Naive thymus-derived CD4-positive, alpha-beta T cell (primary cell): Measurements from ENCODE around the gene MFSD2A. TPM values are rescaled to one million over a fixed set of nuclear protein-coding genes. Genes with fewer than 3 reads are reported as not detected.

Experiments used
- ATAC-seq: fragments of 150-1000 bp; cut with Tn5 transposase; 2 replicates; pipeline ENCODE4 v1.10.0; 2021; ENCODE audit warnings: mild to moderate bottlenecking, moderate library complexity
- CTCF ChIA-PET: fragments of 350-600 bp; sonication (Branson Sonifier 250); formaldehyde crosslinking; loops from one replicate; lab custom pipeline; 2021; ENCODE audit warnings: antibody characterized with exemption; lab: Charles Lee
- POLR2A ChIA-PET: fragments of 350-600 bp; sonication (Branson Sonifier 250); formaldehyde crosslinking; loops from one replicate; lab custom pipeline; 2021; ENCODE audit warnings: antibody characterized with exemption, inconsistent platforms; lab: Charles Lee
- DNase-seq, 9 donors: peaks; one replicate each; pipeline versions ENCODE4 v3.0.0 to v3.0.0-alpha.2; 2020 to 2022; ENCODE audit warnings: mixed read lengths in 1 of 9
- H3K27ac ChIP-seq: one replicate; pipeline ENCODE4 v1.7.0; 2013; ENCODE audit warnings: mild to moderate bottlenecking, low read depth, low read length, moderate library complexity
- H3K27me3 ChIP-seq, 2 donors: one replicate each; pipeline ENCODE4 v1.7.0; 2013; ENCODE audit warnings: low read length in 2 of 2, mild to moderate bottlenecking in 2 of 2, moderate library complexity in 2 of 2; ENCODE audit not compliant: control insufficient read depth in 2 of 2, insufficient read depth in 2 of 2
- H3K36me3 ChIP-seq, 3 experiments: 1 replicate in 2 of 3; 2 replicates in 1 of 3; pipeline ENCODE4 v1.7.0; 2013; ENCODE audit warnings: low read length in 3 of 3, mild to moderate bottlenecking in 3 of 3, moderate library complexity in 1 of 3; ENCODE audit not compliant: insufficient read depth in 3 of 3, control insufficient read depth in 2 of 3
- H3K4me1 ChIP-seq, 2 donors: one replicate each; pipeline ENCODE4 v1.7.0; 2013; ENCODE audit warnings: low read length in 2 of 2, mild to moderate bottlenecking in 2 of 2, moderate library complexity in 1 of 2; ENCODE audit not compliant: control insufficient read depth in 2 of 2, insufficient read depth in 2 of 2
- H3K4me3 ChIP-seq: 2 replicates; pipeline ENCODE4 v1.7.0; 2013; ENCODE audit warnings: mild to moderate bottlenecking, low read length
- H3K9me3 ChIP-seq, 3 experiments: 1 replicate in 2 of 3; 2 replicates in 1 of 3; pipeline ENCODE4 v1.7.0; 2013; ENCODE audit warnings: low read length in 3 of 3; ENCODE audit not compliant: control insufficient read depth in 2 of 3
- H3K27ac Mint-ChIP-seq, 9 donors: one replicate each; pipeline ENCODE4 v1.8.0; 2020 to 2022; ENCODE audit warnings: mixed read lengths in 9 of 9, mild to moderate bottlenecking in 8 of 9, moderate library complexity in 5 of 9, inconsistent platforms in 2 of 9
- H3K27me3 Mint-ChIP-seq, 5 donors: one replicate each; pipeline ENCODE4 v1.8.0; 2021 to 2022; ENCODE audit warnings: mixed read lengths in 5 of 5, mild to moderate bottlenecking in 1 of 5
- H3K36me3 Mint-ChIP-seq, 5 donors: one replicate each; pipeline ENCODE4 v1.8.0; 2020 to 2022; ENCODE audit warnings: mixed read lengths in 5 of 5, mild to moderate bottlenecking in 3 of 5, inconsistent platforms in 1 of 5
- H3K4me1 Mint-ChIP-seq, 7 donors: one replicate each; pipeline ENCODE4 v1.8.0; 2020 to 2022; ENCODE audit warnings: mixed read lengths in 7 of 7, mild to moderate bottlenecking in 3 of 7, inconsistent platforms in 1 of 7
- H3K4me3 Mint-ChIP-seq, 10 donors: one replicate each; pipeline ENCODE4 v1.8.0; 2020 to 2022; ENCODE audit warnings: mild to moderate bottlenecking in 10 of 10, mixed read lengths in 10 of 10, moderate library complexity in 6 of 10, inconsistent platforms in 2 of 10
- H3K9me3 Mint-ChIP-seq, 11 donors: one replicate each; pipeline ENCODE4 v1.8.0; 2020 to 2022; ENCODE audit warnings: mixed read lengths in 11 of 11, mild to moderate bottlenecking in 4 of 11, inconsistent platforms in 1 of 11, moderate library complexity in 1 of 11
- intact Hi-C, 2 donors: fragments of 100-400 bp; cut with micrococcal nuclease; formaldehyde crosslinking; loops; one replicate each; pipeline ENCODE4 v1.15.1; 2023
- polyA plus RNA-seq, 2 donors: library from polyadenylated mRNA; unstranded; fragments of 300-500 nt; fragmentation: Illumina TruSeq; gene quantifications; one replicate each; pipeline ENCODE4 v1.2.3, GENCODE V29; 2021
- total RNA-seq, 6 experiments: library from RNA in 5 of 6; stranded (reverse) in 5 of 6; gene quantifications; 1 replicate in 5 of 6; 2 replicates in 1 of 6; pipeline ENCODE4 v1.2.3 and lab custom pipeline; 2021 to 2026

Gene MFSD2A
- total and polyA plus RNA-seq, 7 experiments from 2014 or later, result 0.14 to 8.7 (median 1.9) TPM

DNA sequence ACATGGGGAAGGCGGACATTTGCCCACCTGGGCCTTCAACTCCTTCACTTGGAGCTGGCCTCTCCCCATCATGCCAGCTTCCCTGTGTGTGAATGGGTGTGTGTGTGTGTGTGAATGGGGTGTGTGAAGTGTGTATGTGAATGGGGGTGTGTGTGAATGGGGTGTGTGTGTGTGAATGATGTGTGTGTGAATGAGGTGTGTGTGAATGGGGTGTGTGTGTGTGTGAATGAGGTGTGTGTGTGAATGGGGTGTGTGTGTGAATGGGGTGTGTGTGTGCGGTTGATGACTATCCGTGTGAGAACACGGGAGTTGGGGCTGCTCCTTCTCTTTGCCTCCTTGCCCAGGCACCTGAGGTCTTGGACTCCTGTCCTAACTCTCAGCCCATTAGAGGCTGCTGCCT lies 9.6 kb downstream of the MFSD2A start:
- no peak for DNase-seq
- Histone ChIP-seq H3K36me3 (no peaks in the 10 kb centered on the region), H3K27ac (no peak overlapping the region), H3K9me3 (no peaks in the 10 kb centered on the region), H3K4me3 (no peak overlapping the region), H3K27me3 (no peaks in the 10 kb centered on the region), H3K4me1 (peaks cover 0 to 4% of the 10 kb centered on the region in 2 donors)
- ChIA-PET CTCF (interaction anchor here (0.6 kb wide), 1 partner anchor 68 kb away, joined by 3 read pairs; no protein-coding TSS in a partner anchor), POLR2A (no interaction called here)
- Mint-ChIP-seq H3K27me3 (no peaks in the 10 kb centered on the region), H3K9me3 (no peaks in the 10 kb centered on the region), H3K36me3 (no peaks in the 10 kb centered on the region), H3K4me3 (no peak overlapping the region), H3K4me1 (peaks cover 0 to 15% (median 12%) of the 10 kb centered on the region in 7 donors), H3K27ac (no peak overlapping the region)
- intact Hi-C loops, result no loop called here
- no peak for ATAC-seq

- H3K27ac Mint-ChIP-seq, result no peak overlapping the region
- Histone ChIP-seq H3K27me3 (no peaks in the 10 kb centered on the region), H3K4me1 (peaks cover 0 to 4% of the 10 kb centered on the region in 2 donors), H3K36me3 (no peaks in the 10 kb centered on the region), H3K27ac (no peak overlapping the region), H3K9me3 (no peaks in the 10 kb centered on the region), H3K4me3 (no peak overlapping the region)
- H3K27me3 Mint-ChIP-seq, result no peaks in the 10 kb centered on the region
- intact Hi-C loops, result no loop called here
- peaks cover 0 to 11% (median 9%) of the 10 kb centered on the region in 7 donors for H3K4me1 Mint-ChIP-seq
- DNase-seq (no peak), ATAC-seq (no peak)
- POLR2A ChIA-PET, result no interaction called here
- H3K4me3 Mint-ChIP-seq, result no peak overlapping the region
- CTCF ChIA-PET, result interaction anchor here (0.6 kb wide), 1 partner anchor 67 kb away, joined by 3 read pairs; no protein-coding TSS in a partner anchor
- H3K9me3 Mint-ChIP-seq, result no peaks in the 10 kb centered on the region
- no peaks in the 10 kb centered on the region for H3K36me3 Mint-ChIP-seq
Observed at GRCh38 chr1:39965044-39965443, 10.1 kb downstream of the MFSD2A start.

DNA sequence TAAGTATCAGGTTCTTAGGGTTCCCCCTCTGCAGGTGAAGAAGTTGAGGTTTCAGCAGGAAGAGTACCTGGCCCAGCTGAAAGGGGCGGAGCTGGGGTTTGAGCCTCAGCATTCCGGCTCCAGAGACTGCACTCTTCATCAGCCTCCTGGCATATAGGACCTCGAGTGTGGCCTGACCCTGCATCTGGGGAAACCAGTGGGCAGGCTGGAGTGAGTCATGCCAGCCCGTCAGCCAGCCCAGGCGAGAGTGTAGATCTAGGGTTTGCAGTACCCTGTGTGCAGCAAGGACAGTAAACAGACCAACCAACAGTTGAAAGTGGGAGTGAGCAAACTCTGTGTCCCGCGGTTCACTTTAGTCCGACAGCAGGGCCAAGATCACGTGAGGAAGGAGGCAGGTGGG lies 14.1 kb downstream of the MFSD2A start:
- Mint-ChIP-seq H3K36me3 (no peaks in the 10 kb centered on the region), H3K27ac (peak overlapping the region in 1 of 9 donors; percentile 7), H3K9me3 (no peaks in the 10 kb centered on the region), H3K4me1 (peaks cover 4 to 6% (median 5%) of the 10 kb centered on the region in 7 donors), H3K4me3 (no peak overlapping the region), H3K27me3 (no peaks in the 10 kb centered on the region)
- ChIA-PET POLR2A (no interaction called here), CTCF (interaction anchor here (1.0 kb wide), 1 partner anchor 36 kb away, joined by 4 read pairs; no protein-coding TSS in a partner anchor)
- no peak for ATAC-seq
- Histone ChIP-seq H3K4me1 (no peaks in the 10 kb centered on the region), H3K9me3 (no peaks in the 10 kb centered on the region), H3K4me3 (no peak overlapping the region), H3K27ac (no peak overlapping the region), H3K36me3 (no peaks in the 10 kb centered on the region), H3K27me3 (no peaks in the 10 kb centered on the region)
- intact Hi-C loops, result no loop called here
- DNase-seq, result no peak

DNA sequence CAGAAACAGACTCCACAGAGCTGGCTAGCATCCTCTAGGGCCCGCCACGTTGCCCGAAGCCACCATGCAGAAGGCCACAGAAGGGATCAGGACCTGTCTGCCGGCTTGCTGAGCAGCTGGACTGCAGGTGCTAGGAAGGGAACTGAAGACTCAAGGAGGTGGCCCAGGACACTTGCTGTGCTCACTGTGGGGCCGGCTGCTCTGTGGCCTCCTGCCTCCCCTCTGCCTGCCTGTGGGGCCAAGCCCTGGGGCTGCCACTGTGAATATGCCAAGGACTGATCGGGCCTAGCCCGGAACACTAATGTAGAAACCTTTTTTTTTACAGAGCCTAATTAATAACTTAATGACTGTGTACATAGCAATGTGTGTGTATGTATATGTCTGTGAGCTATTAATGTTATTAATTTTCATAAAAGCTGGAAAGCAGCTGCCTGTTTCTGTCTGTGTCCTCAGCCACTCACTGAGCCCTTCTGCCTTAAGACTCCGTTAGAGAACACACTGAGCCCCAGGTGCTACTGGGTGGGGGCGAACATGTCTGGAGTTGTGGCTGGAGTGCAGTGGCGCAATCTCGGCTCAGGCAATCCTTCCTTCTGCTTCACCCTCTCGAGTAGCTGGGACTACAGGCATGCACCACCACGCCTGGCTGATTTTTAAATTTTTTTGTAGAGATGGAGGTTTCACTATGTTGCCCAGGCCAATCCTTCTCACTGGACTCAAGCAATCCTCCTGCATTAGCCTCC lies 14.8 kb downstream of the MFSD2A start:
- intact Hi-C loops, result no loop called here
- Histone ChIP-seq H3K36me3 (no peaks in the 10 kb centered on the region), H3K27me3 (no peaks in the 10 kb centered on the region), H3K4me1 (no peaks in the 10 kb centered on the region), H3K4me3 (no peak overlapping the region), H3K27ac (no peak overlapping the region), H3K9me3 (no peaks in the 10 kb centered on the region)
- DNase-seq (no peak), ATAC-seq (no peak)
- Mint-ChIP-seq H3K4me1 (peaks cover 4 to 6% (median 5%) of the 10 kb centered on the region in 7 donors), H3K27ac (no peak overlapping the region), H3K9me3 (no peaks in the 10 kb centered on the region), H3K27me3 (no peaks in the 10 kb centered on the region), H3K4me3 (no peak overlapping the region), H3K36me3 (no peaks in the 10 kb centered on the region)
- ChIA-PET POLR2A (no interaction called here), CTCF (interaction anchor here (1.0 to 1.5 kb wide), 2 partner anchors 37 to 62 kb away, joined by 3 to 4 read pairs; no protein-coding TSS in a partner anchor)

- H3K4me3 Mint-ChIP-seq, result no peak overlapping the region
- intact Hi-C loops, result no loop called here
- no peak overlapping the region for H3K27ac Mint-ChIP-seq
Observed at GRCh38 chr1:39970274-39970673, 15.3 kb downstream of the MFSD2A start.

DNA sequence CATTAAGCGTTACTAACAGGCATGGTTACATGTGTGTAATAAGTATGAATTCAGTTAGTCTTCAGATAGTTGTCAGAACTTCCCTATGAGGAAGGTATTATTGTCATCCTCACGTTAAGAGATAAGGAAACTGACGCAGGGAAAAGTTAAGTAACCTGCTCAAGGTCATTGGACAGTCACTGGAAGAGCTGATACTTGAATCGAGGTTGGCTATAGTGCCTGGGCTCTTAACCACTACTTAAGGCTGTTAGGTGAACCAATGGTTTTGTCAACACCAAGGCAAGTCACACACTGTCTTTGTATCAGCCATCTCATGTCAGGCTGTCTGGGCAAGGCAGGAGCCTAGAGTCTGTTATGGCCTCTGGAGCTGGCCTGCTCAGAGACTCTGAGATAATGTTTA lies 16.2 kb downstream of the MFSD2A start:
- H3K4me1 ChIP-seq, result no peaks in the 10 kb centered on the region
- no peaks in the 10 kb centered on the region for H3K9me3 Mint-ChIP-seq
- intact Hi-C loops, result no loop called here
- no peaks in the 10 kb centered on the region for H3K9me3 ChIP-seq
- ChIA-PET CTCF (interaction anchor here (0.5 to 4.1 kb wide), 8 partner anchors 51 to 662 kb away, joined by 3 to 61 read pairs (median 4); no protein-coding TSS in a partner anchor), POLR2A (no interaction called here)
- no peaks in the 10 kb centered on the region for H3K36me3 ChIP-seq
- H3K27me3 Mint-ChIP-seq, result no peaks in the 10 kb centered on the region
- no peak overlapping the region for H3K4me3 ChIP-seq
- no peaks in the 10 kb centered on the region for H3K36me3 Mint-ChIP-seq
- ATAC-seq (no peak), DNase-seq (no peak)
- no peak overlapping the region for H3K27ac Mint-ChIP-seq
- no peak overlapping the region for H3K4me3 Mint-ChIP-seq
- no peaks in the 10 kb centered on the region for H3K27me3 ChIP-seq
- no peak overlapping the region for H3K27ac ChIP-seq
- peaks cover 4 to 6% (median 5%) of the 10 kb centered on the region in 7 donors for H3K4me1 Mint-ChIP-seq

More at GRCh38 chr1:39970274-39970673, 15.3 kb downstream of the MFSD2A start:
- Mint-ChIP-seq H3K9me3 (no peaks in the 10 kb centered on the region), H3K4me1 (peaks cover 4 to 6% (median 5%) of the 10 kb centered on the region in 7 donors), H3K27me3 (no peaks in the 10 kb centered on the region), H3K36me3 (no peaks in the 10 kb centered on the region)
- H3K4me3 ChIP-seq, result no peak overlapping the region
- H3K36me3 ChIP-seq, result no peaks in the 10 kb centered on the region
- ChIA-PET CTCF (interaction anchor here (0.6 to 1.5 kb wide), 5 partner anchors 50 to 662 kb away, joined by 3 to 9 read pairs (median 3); no protein-coding TSS in a partner anchor), POLR2A (no interaction called here)
- no peak for ATAC-seq
- no peak for DNase-seq
- H3K27me3 ChIP-seq, result no peaks in the 10 kb centered on the region
- no peak overlapping the region for H3K27ac ChIP-seq
- no peaks in the 10 kb centered on the region for H3K4me1 ChIP-seq
- H3K9me3 ChIP-seq, result no peaks in the 10 kb centered on the region
